HG02885 (cell line): ENCODE results near the gene ZNF292.
A peak's percentile ranks its signal among the peaks of the same experiment; 100 is the strongest.
"Not testable (repeated sequence)": the region's sequence is repeated elsewhere in the genome, so short reads cannot be mapped to it uniquely, and the experiment has no call there.

Source experiments
- ATAC-seq: cut with Tn5 transposase; IDR thresholded peaks from one replicate; pipeline ENCODE4 v1.9.1; 2021; ENCODE audit warnings: mild to moderate bottlenecking; ENCODE audit not compliant: unreplicated experiment, poor library complexity

Gene ZNF292

DNA sequence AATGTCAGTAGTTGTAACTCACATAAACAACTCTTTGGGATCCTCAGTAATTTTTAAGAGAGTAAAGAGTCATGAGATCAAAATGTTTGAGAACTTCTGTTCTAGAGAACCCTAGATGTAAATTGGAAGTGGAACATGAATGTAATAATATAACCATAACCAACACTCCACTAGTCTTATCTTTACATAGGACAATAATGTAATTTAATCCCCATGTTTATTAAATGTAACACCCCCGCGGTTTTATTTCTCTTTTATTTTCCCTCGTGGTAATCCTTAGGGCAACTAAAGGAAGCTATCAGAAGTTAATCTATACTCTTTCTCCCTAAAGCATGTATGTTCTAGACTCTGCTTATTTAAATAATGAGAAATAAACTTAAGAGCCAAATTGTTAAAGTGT is 54.4 kb downstream of the ZNF292 start:
- ATAC-seq: no peak

DNA sequence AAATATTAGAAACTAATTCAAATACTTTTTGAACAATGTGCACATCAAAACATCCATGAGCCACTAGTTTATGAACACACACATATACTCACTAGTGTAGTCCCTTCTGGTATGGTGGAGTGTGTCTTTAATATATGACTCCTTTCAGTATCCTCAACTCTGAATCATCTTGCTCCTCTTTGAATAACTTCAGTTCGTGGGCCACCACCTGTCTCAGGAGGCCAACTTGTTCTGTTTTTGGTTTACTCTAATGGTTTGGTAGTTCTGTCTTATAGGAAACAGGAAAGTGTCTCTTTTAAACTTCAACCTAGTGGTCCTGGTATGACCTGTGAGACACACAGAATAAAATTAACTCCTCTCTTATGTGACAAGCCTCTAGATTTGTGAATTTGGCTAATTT is 55.6 kb downstream of the ZNF292 start:
- ATAC-seq: peak; percentile 95

DNA sequence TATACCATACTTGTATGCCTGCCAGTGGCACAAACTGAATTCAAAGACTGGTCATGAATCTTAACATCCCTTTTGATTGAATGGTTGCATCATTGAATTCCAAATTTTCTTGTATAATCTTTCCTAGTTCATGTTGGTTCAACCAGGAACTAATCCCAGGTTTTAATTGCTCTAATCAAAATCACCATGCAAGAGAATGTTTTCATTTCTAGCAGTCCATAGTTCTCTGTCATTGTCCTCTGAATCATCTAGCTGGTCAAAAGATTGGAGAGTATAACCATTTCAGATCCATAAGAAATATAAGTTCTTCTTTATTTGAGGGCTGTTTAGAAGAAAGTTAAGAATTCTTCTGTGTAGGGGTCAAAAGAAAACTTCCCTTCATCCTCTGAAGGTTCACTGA is 57.2 kb downstream of the ZNF292 start:
- no peak for ATAC-seq

- ATAC-seq: no peak
Observed at GRCh38 chr6:87213364-87213763, 58.0 kb downstream of the ZNF292 start.

- no peak for ATAC-seq
Observed at GRCh38 chr6:87214831-87215230, 59.5 kb downstream of the ZNF292 start.

- peak; percentile 60 for ATAC-seq
Observed at GRCh38 chr6:87220997-87221396, 65.6 kb downstream of the ZNF292 start.

DNA sequence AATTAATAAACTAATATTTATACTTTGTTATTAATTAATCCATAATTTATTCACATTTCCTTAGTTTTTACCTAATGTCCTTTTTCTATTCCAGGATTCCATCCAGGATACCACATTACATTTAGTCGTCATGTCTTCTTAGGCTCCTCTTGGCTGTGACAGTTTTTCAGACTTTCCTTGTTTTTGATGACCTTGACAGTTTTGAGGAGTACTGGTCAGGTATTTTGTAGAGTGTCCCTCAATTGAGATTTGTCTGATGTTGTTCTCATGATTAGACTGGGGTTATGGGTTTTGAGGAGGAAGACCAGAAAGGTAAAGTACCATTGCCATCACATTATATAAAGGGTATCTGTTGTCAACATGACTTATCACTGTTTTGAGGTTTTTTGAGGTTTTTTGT is 67.3 kb downstream of the ZNF292 start:
- ATAC-seq: no peak

GRCh38 chr6:87224971-87225370 is 69.6 kb downstream of the ZNF292 start:
- ATAC-seq: no peak

DNA sequence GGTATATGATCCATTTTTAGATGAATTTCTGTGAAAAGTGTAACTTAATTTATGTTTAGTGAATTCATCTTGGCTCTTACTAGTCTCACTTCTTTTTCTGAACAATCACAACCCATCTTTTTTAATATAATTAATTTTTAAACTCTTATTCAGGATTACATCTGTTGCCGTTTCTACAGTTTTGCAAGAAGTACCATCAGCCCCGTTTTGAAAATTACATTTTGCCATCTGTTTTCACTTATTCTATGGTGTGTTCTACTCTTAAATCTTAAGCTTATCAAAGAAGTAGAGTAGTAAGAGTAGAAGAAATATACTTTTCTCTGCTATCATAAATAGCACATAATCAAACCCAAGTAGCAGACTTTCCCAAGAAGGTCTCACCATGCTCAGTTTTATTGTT is 70.1 kb downstream of the ZNF292 start:
- no peak for ATAC-seq

GRCh38 chr6:87225937-87226336 is 70.6 kb downstream of the ZNF292 start:
- ATAC-seq: no peak

DNA sequence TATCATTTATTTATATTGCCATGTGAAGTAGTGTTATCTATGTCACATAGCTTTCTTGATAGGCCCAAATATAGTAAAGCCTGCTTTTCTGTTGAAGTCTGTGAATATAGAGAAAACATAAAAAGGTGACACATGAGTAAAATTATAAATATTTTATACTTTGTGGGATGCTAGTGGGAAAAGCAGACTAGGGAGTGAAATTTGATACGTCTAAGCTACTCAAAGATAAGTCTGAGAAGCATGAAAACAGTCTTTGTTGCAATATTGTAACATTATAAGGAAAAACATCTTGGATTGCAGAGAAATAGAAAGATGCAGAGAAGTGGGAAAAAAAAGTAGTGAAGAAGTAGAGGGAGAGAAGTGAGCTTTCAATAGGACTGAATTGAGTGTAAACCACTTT is 75.4 kb downstream of the ZNF292 start:
- ATAC-seq: no peak

- ATAC-seq: peak; percentile 48
Observed at GRCh38 chr6:87237804-87238203, 82.4 kb downstream of the ZNF292 start.

DNA sequence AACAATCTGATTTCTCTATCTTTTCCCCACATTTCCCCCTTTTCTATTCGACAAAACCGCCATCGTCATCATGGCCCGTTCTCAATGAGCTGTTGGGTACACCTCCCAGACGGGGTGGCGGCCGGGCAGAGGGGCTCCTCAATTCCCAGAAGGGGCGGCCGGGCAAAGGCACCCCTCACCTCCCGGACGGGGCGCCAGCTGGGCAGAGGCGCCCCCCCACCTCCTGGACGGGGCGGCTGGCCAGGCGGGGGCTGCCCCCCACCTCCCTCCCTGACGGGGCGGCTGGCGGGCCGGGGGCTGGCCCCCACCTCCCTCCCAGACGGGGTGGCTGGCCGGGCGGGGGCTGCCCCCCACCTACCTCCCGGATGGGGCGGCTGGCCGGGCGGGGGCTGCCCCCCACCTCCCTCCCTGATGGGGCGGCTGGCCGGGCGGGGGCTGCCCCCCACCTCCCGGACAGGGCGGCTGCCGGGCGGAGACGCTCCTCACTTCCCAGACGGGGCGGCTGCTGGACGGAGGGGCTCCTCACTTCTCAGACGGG is 83.8 kb downstream of the ZNF292 start:
- not testable (repeated sequence) for ATAC-seq

GRCh38 chr6:87241304-87241703 is 85.9 kb downstream of the ZNF292 start:
- no peak for ATAC-seq

DNA sequence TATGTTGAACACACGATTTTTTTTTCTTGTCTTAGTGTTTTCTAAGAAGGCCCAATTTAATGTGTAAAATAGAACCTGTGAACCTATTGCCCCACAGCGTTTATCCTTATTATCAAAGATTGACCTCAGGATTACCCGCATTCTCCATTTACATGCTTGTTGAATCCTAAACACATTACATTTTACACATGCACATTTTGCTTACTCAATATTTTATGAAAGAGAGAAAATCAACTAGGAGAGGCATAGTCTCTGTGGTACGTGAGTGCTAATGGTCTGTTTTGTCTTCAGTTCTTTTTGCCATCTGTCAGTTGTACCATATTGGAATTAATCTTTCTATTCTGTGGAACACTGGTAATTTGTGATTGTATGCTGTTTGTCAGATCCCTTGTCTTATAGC is 86.9 kb downstream of the ZNF292 start:
- ATAC-seq: no peak

DNA sequence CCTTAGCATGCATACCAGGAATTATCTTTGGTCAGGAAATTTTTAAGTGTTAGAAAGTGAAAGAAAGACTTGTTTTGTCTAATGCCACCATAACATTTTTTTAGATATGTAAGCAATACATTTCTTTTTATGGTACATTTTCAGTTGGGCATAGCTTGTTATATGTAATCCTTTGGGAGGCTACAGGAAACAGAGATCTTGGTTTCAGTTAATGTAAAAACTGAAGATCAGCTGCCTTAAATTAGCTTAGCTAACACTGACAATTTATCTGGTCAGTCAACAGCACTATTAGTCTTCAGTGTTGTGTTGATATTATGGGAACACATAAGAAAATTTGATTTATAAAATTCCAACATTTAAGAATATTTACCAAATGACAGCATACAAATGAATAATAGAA is 88.4 kb downstream of the ZNF292 start:
- peak; percentile 41 for ATAC-seq

DNA sequence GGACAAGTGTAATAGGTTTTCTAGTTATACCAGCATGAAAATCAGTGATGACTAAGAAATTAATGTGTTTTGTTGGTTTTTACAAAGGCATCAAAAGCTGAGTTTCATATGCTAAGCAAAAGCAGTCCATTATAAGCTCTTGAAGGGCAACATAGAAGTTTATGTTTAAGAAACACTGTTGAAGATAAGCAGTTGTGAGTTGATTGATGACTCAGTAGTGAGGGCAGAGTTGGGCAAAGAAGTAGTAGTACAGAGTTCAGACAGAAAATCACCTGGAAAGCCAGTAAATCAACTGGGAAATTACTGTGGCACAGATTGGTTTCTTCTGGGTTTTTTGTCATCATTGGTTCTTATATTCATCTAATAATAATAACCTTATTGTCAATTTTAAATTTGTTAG is 89.0 kb downstream of the ZNF292 start:
- no peak for ATAC-seq

DNA sequence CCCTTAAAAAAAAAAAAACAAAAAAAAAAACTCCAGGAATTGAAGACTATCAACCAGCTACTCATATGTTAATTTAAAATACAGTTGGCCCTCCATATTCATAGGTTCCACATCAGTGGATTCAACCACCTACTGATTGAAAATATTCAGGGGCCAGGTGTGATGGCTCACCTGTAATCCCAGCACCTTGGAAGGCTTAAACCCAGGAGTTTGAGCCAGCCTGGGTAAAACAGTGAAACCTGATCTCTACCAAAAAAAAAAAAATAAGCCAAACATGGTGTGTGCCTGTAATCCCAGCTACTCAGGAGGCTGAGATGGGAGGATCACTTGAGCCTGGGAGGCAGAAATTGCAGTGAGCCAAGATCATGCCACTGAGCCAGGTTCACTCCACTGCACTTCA is 94.7 kb downstream of the ZNF292 start:
- ATAC-seq: no peak

DNA sequence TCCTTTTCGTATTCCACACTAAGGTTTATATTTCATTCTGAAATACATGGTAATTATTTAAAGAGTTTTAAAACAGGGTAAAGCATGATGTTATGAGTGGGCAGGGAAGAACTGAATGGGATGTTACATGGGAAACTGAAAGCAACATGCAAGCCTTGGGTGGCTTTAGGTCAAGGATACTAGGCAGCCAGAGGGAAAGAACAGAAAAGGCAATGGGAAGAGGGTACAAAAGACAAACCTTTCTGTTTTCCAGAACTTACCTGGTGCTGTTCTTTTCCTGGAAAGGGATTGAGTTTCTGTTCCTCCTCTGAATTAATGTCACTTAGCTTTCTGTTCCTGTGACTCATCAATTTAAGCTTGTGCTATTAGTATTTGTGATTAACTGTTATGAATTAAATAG is 95.9 kb downstream of the ZNF292 start:
- no peak for ATAC-seq

- ATAC-seq: no peak
Observed at GRCh38 chr6:87251725-87252124, 96.4 kb downstream of the ZNF292 start.

DNA sequence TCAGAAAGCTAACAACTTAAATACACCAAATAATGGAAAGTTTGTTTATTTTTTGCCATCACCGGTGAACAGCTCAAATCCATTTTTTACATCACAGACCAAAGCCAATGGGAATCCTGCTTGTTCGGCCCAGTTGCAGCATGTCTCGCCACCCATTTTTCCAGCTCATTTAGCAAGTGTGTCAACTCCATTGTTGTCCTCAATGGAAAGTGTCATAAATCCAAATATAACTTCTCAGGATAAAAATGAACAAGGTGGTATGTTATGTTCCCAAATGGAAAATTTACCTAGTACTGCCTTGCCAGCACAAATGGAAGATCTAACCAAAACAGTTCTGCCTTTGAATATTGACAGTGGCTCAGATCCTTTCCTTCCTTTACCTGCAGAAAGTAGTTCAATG is 101.7 kb downstream of the ZNF292 start:
- no peak for ATAC-seq

GRCh38 chr6:87257565-87257964 is 102.2 kb downstream of the ZNF292 start:
- no peak for ATAC-seq

DNA sequence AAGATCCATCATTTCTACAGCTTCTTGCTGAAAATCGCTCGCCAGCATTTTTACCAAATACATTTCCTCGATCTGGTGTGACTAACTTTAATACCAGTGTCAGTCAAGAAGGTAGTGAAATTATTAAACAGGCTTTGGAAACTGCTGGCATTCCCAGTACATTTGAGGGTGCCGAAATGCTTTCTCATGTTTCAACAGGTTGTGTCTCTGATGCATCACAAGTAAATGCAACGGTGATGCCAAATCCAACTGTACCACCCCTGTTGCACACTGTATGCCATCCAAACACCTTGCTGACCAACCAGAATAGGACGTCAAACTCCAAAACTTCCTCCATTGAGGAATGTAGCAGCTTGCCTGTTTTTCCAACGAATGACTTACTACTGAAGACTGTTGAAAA is 102.6 kb downstream of the ZNF292 start:
- ATAC-seq: no peak
